Myocyte (in vitro differentiated cells): Measurements from ENCODE around the gene DGKH. TPM values are rescaled to one million over a fixed set of nuclear protein-coding genes. Genes with fewer than 3 reads are reported as not detected.

Experiments
- DNase-seq: peaks from one replicate; pipeline ENCODE4 v3.0.0-alpha.2; 2012; ENCODE audit warnings: low read depth
- total RNA-seq: library from RNA; depleted of rRNA; stranded (reverse); fragments of >200 nt; gene quantifications from 2 replicates; pipeline ENCODE4 v1.2.3, GENCODE V29; 2014

DGKH gene
- total RNA-seq, 1 donor from 2014 or later = 2.6 TPM

DNA sequence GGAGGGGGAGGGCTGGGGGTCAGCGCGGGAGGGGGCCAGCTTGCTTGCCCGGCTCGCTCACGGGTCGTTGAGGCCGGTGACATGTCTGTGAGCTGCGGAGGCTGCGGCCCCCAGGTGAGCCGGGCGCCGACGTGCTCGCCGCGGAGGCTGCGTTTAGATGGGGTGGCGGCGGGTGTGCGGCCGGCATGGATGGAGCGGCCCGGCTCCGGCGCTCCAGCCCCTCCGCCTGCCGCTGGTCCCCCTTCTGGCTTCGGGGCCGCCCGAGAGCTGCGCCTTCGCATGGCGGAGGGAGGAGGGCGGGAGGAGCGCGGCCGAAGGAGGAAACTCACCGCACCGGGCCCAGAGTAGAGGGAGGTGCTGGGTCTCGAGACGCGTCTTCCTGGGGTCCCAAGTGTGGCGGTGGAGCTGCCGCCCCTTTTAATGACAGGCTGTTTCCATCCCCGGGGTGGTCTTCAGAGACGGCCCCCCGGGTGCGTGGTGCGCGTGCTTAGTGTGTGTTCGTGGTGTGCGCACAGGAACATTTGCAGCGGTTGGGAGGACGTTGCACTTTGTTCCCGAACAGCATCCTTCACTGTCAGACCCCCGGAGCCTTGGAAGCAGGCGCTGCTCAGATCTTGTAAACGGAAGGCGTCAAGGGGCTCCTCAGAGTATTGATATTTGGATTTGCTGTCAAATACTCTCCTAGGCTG is 223.8 kb downstream of the DGKH start, which contains the start of gene AKAP11:
Gene AKAP11, plus strand, starts transcription at position 38 of the 689 bp plus-strand sequence. CDS start 14,197 bp downstream, outside the sequence.
- peak; percentile 55 for DNase-seq

DNA sequence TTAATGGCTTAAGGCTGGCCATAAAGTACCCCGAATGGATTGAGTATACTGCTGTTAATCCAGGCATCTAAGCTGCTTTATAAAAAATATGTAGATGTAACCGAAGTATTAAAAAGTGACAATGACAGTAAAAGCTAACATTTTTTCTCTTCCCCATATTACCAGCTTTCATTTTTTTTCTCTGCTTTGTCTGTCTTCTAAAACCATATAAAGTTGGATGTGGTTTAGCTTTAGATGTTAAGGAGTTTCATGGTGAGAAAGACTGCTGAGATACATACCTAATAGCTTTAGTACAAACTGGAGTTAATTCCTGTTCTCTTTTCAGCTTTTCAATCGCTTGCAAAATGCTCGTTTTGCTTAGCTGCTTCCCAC is 224.3 kb downstream of the DGKH start:
- DNase-seq = no peak

DNA sequence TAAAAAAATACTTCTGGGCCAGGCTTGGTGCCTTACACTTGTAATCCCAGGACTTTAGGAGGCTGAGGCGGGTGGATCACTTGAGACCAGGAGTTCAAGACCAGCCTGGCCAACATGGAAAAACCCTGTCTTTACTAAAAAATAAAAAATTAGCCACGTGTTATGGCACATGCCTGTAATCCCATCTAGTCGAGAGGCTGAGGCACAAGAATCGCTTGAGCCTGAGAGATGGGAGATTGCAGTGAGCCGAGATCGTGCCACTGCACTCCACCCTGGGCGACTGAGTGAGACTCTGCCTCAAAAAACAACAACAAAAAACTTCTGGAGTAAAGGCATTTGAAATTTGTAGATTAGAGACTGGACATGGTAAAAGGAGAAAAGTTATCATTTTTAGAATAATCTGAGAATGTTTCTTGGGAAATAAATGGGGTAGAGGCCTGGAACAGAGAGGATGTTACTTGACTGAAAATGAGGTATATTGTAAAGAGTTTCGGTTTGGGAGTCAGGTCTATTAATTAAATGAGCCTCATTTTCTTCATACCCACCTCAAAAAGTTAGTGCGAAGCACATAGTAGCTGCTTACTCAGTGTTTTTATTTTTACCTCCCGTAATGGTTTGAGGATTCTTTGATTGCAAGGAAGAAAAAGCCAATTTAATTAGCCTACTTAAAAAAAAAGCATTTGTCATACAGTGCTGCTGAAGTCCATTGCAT is 226.1 kb downstream of the DGKH start:
- DNase-seq = no peak

DNA sequence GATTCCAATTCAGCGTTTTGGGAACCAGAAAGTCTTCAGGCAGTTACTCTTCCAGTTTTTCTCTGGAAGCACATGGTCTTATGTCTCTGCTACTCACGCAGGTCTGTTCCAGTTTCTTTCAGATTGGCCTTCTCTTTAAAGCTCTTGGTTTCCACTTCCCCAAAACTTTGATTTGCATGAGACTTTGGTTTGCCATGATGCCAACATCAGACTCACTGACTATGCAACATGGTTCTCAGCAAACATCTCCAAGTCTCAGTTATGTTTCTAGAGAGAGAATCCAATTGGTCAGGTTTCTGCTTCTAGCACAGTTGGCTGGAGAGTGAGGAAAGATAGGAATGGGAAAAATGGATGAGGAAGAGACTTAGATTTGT is 226.6 kb downstream of the DGKH start:
- DNase-seq = no peak

DNA sequence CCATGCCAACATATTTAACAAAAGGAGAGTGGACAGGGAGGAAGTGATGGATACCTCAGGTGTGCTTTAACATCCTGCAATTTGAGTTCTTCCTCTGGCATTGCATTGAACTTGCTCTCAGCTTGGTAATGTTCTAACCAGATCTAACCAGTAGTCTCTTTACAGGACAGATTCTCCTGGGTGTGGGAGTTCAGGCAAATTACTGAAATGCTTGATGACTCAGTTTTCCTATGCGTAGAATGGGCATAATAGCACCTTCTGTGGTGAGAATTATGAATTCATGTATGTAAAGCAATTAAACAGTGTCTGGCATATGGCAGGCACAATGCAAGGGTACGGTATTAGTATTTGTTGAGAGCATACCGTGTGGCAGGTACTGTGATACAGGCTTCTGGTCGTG is 227.1 kb downstream of the DGKH start:
- DNase-seq = no peak

DNA sequence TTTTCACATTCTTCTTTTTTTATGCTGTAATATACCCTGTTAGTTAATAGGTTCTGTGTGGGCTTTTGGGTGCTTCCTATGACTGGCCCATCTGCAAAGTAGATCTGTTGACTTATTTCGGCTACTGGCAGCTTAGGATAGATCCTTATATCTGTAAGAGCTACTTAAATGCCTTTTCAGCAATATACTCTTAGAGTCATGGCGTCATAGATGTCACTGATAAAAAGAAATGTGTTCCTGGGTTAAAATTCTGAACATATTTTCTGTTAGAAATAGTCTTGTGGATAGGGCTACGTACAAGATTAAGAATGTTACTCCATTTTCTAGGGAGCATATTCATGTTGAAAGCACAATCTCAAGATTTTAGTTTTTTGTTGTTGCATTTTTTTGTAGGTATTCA is 228.2 kb downstream of the DGKH start:
- DNase-seq = no peak

DNA sequence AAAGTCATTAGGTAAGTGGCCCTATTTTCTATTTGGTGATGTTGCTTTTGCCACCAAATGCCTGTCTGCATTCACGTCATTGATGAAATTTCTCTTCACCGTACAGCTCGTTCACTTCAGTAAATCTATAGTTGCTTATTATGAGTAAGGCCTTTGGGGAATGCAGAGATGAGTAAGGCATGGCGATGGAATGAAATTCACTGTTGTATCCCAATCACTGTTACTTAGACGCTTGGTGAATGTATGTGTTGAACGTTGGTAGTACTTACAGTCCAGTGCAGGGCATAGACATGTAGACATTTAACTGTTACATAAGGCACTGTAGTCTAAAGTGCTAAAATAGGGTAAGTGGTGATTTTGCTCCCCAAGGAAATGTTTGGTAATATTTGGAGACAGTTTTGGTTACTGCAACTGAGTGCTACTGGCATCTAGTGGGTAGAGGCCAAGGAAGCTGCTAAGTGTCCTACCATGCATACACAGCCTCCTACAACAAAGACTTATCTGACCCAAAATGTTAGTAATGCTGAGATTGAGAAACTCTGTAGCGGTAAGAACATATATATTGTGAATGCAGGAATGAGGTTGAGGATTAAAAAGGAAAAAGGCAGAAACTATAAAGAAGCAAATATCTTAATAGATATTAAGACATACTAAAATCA is 229.3 kb downstream of the DGKH start:
- no peak for DNase-seq

DNA sequence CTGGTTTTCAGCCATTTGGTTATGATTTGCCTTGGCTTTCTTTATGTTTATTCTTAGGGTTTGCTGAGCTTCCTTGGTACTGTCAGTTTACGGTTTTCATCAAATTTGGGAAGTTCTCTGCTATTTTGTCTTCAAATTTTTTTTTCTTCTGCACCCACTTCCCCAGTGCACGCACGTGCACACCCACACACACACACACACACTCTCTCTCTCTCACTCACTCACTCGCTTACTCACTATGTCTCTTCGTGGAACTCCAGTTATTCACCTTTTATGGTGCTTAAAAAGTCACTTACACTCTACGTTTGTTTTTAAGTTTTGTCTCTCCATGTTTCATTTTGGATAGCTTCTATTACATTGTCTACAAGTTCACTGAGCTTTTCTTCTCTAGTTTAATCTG is 230.6 kb downstream of the DGKH start:
- DNase-seq = no peak

DNA sequence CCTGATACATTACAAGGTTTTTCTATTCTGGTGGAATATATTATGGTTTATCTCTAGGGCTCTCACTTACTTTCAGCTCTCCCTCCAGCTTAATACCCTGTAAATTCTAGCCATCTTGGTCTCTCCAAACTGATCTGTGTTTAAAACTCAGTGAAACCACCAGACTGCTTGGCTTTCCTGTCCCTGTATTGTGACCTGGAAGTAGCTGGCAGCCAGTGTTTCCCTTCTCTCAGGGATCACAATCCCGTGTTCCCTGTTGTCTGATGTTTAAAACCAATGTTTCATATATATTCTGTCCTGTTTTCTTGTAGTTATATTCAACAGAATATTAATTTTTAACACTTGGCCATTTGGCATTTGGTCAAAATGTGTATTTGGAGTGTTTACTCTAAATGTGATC is 231.5 kb downstream of the DGKH start:
- no peak for DNase-seq

DNA sequence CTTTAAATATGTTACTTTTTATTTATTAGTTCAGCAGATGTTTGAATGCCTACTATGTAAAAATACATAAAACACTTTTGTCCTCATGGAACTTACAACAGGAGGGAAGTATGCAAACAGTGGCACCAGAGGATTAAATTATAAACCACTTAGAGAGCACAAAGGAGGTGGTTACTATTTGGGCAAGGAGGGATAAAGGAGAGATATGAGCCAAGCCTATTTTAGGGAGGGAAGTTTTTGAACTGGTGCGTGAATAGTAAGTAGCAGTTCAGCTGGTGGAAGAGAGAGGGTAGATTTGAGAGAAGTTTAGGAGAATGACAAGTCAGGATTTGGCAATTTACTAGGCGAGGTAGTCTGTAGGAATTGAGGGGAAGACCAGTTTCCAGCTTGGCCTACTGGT is 232.1 kb downstream of the DGKH start:
- DNase-seq = peak; percentile 41

DNA sequence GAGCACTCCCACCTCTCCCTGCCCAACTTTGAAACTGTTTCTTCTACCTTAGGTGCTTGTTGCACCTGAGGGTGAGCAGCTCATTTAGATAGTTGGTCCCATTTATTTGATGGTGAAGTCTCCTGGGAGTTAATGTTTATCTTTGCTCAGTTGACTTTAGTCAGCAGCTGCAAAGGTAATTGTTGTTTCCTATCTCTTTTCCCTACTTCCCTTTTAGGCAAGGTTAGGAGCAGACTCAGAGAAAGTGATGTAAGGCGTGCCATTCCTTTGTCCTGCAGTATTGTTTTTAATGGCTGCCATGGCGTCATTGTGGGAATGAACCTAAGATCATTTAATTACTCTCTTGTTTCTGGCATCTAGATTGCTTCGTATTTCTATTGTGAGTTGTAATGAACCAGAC is 235.1 kb downstream of the DGKH start:
- DNase-seq = no peak

DNA sequence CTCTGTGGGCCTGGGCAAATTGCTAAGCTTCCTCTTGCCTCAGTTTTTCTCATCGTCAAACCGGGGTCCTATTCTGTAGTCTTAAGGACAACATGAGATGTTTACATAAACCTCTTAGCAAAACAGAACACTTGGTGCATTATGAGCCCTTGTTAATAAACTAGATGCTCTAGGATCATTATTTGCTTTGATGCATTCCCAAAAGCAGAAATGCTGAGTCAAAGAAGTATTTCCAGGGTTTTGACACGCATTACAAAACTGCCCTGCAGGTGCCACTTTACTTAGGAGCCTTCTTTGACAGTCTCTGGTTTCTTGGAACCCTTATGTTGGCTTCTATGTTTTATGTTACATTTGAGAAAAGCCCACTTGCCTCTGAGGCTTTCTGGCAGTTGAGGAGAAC is 235.6 kb downstream of the DGKH start:
- no peak for DNase-seq

Other genes starting within 250 kb of the DGKH start
- 7.5 and 12.8 TPM in 2 replicates for gene VWA8, start 87.5 kb upstream of the DGKH start, total RNA-seq
- gene AKAP11, start 223.5 kb downstream of the DGKH start, total RNA-seq = 26.6 and 32.5 TPM in 2 replicates